ENCODE measurements around the gene OR2T27. TPM values are rescaled to one million over a fixed set of nuclear protein-coding genes. Genes with fewer than 3 reads are reported as not detected.

The OR2T27 gene
- total and polyA plus RNA-seq, 9 of the 15 experiments (the other 6 are each of a cell fraction or from before 2014, with no cell fraction given): not detected

DNA sequence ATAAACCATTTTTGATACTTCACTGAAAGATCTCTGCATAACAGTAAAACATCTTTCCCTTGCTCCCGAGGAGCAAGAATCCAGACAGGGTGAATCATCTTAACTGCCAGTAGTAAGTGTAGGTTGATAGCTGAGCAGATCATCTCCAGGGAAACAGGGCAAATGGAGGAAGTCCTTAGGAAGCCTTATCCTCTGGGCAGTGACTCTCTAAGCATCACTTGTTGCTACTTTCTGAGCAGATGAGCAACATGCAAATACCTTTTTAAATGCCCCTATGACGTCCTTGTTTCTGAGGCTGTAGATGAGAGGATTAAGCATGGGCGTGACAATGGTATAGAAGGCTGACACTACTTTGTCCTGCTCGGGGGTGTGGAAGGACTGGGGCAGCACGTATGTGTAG is 29.4 kb downstream of the OR2T27 start (continued):
- TF ChIP-seq, protein P1, sequence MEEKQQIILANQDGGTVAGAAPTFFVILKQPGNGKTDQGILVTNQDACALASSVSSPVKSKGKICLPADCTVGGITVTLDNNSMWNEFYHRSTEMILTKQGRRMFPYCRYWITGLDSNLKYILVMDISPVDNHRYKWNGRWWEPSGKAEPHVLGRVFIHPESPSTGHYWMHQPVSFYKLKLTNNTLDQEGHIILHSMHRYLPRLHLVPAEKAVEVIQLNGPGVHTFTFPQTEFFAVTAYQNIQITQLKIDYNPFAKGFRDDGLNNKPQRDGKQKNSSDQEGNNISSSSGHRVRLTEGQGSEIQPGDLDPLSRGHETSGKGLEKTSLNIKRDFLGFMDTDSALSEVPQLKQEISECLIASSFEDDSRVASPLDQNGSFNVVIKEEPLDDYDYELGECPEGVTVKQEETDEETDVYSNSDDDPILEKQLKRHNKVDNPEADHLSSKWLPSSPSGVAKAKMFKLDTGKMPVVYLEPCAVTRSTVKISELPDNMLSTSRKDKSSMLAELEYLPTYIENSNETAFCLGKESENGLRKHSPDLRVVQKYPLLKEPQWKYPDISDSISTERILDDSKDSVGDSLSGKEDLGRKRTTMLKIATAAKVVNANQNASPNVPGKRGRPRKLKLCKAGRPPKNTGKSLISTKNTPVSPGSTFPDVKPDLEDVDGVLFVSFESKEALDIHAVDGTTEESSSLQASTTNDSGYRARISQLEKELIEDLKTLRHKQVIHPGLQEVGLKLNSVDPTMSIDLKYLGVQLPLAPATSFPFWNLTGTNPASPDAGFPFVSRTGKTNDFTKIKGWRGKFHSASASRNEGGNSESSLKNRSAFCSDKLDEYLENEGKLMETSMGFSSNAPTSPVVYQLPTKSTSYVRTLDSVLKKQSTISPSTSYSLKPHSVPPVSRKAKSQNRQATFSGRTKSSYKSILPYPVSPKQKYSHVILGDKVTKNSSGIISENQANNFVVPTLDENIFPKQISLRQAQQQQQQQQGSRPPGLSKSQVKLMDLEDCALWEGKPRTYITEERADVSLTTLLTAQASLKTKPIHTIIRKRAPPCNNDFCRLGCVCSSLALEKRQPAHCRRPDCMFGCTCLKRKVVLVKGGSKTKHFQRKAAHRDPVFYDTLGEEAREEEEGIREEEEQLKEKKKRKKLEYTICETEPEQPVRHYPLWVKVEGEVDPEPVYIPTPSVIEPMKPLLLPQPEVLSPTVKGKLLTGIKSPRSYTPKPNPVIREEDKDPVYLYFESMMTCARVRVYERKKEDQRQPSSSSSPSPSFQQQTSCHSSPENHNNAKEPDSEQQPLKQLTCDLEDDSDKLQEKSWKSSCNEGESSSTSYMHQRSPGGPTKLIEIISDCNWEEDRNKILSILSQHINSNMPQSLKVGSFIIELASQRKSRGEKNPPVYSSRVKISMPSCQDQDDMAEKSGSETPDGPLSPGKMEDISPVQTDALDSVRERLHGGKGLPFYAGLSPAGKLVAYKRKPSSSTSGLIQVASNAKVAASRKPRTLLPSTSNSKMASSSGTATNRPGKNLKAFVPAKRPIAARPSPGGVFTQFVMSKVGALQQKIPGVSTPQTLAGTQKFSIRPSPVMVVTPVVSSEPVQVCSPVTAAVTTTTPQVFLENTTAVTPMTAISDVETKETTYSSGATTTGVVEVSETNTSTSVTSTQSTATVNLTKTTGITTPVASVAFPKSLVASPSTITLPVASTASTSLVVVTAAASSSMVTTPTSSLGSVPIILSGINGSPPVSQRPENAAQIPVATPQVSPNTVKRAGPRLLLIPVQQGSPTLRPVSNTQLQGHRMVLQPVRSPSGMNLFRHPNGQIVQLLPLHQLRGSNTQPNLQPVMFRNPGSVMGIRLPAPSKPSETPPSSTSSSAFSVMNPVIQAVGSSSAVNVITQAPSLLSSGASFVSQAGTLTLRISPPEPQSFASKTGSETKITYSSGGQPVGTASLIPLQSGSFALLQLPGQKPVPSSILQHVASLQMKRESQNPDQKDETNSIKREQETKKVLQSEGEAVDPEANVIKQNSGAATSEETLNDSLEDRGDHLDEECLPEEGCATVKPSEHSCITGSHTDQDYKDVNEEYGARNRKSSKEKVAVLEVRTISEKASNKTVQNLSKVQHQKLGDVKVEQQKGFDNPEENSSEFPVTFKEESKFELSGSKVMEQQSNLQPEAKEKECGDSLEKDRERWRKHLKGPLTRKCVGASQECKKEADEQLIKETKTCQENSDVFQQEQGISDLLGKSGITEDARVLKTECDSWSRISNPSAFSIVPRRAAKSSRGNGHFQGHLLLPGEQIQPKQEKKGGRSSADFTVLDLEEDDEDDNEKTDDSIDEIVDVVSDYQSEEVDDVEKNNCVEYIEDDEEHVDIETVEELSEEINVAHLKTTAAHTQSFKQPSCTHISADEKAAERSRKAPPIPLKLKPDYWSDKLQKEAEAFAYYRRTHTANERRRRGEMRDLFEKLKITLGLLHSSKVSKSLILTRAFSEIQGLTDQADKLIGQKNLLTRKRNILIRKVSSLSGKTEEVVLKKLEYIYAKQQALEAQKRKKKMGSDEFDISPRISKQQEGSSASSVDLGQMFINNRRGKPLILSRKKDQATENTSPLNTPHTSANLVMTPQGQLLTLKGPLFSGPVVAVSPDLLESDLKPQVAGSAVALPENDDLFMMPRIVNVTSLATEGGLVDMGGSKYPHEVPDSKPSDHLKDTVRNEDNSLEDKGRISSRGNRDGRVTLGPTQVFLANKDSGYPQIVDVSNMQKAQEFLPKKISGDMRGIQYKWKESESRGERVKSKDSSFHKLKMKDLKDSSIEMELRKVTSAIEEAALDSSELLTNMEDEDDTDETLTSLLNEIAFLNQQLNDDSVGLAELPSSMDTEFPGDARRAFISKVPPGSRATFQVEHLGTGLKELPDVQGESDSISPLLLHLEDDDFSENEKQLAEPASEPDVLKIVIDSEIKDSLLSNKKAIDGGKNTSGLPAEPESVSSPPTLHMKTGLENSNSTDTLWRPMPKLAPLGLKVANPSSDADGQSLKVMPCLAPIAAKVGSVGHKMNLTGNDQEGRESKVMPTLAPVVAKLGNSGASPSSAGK (IDR thresholded peaks at IDR 0.05): no peak
- TF ChIP-seq MCM5 (IDR thresholded peaks at IDR 0.05; ENCODE audit: low read depth): no peak
- no peak for TF ChIP-seq BRD9 (IDR thresholded peaks at IDR 0.05; ENCODE audit: low read depth, partially characterized antibody)
- TF ChIP-seq HBP1 (CRISPR knock-in tag; IDR thresholded peaks at IDR 0.05): no peak
